K562 (cell line): ENCODE results near the gene SLC5A3. TPM values are rescaled to one million over a fixed set of nuclear protein-coding genes. Genes with fewer than 3 reads are reported as not detected.
A peak's percentile ranks its signal among the peaks of the same experiment; 100 is the strongest.

Experiments
- ARID2 ChIP-seq: fragments of 450-650 bp; IDR thresholded peaks from 2 replicates; pipeline ENCODE4 v1.6.1; 2017; ENCODE audit warnings: antibody characterized with exemption, mild to moderate bottlenecking
- CBX2 ChIP-seq: fragments of 200-600 bp; sonication (generic); IDR thresholded peaks from one replicate; pipeline ENCODE4 v1.6.1; 2012; ENCODE audit warnings: mild to moderate bottlenecking, low read length, inconsistent platforms; ENCODE audit not compliant: insufficient read depth, poor library complexity, severe bottlenecking
- DEAF1 ChIP-seq: fragments of 450-650 bp; formaldehyde crosslinking; IDR thresholded peaks from 2 replicates; pipeline ENCODE4 v1.4.0; 2020; ENCODE audit warnings: mild to moderate bottlenecking, moderate library complexity
- FOXJ3 ChIP-seq: sonication (generic); formaldehyde crosslinking; IDR thresholded peaks from 2 replicates; pipeline ENCODE4 v1.4.0; 2020; ENCODE audit warnings: mild to moderate bottlenecking, missing genetic modification reagents
- GATAD2A ChIP-seq: fragments of 450-650 bp; IDR thresholded peaks from 2 replicates; pipeline ENCODE4 v1.6.1; 2017
- HCFC1 ChIP-seq: IDR thresholded peaks from 2 replicates; pipeline ENCODE4 v1.6.1; 2012; ENCODE audit warnings: low read depth, low read length, improper control_type of control experiment
- HDAC2 ChIP-seq: fragments of 450-650 bp; IDR thresholded peaks from 2 replicates; pipeline ENCODE4 v1.6.1; 2016; ENCODE audit warnings: mild to moderate bottlenecking
- LARP7 ChIP-seq: fragments of 450-650 bp; IDR thresholded peaks from 2 replicates; pipeline ENCODE4 v1.6.1; 2016
- SAFB ChIP-seq: fragments of 200-400 bp; formaldehyde crosslinking; IDR thresholded peaks from 2 replicates; pipeline ENCODE4 v1.6.1; 2017; ENCODE audit warnings: low read depth, low read length, borderline replicate concordance
- ZHX1 ChIP-seq: fragments of 150-350 bp; conservative IDR thresholded peaks from 2 replicates; pipeline ENCODE4 v1.6.1; 2014; ENCODE audit warnings: low read length
- polyA plus RNA-seq, 8 experiments: library from polyadenylated mRNA; depleted of rRNA in 4 of 8; stranded (reverse) in 5 of 8; unstranded in 3 of 8; fragments of >200 nt; fragmentation: Nextera tagmentation in 2 of 8; fragmentation: Illumina TruSeq in 1 of 8; extraction: Ambion mirVana in 2 of 8; extraction: Trizol in 1 of 8; gene quantifications; 2 replicates each; pipeline versions ENCODE4 v1.2.1 to v1.2.3, GENCODE V29; 2011 to 2014; ENCODE audit warnings: inconsistent platforms in 1 of 8, missing spikeins in 1 of 8
- total RNA-seq, 7 experiments: library from RNA; depleted of rRNA in 6 of 7; stranded (reverse); fragments of >200 nt in 6 of 7; fragmentation: Illumina TruSeq in 2 of 7; extraction: Trizol in 2 of 7; gene quantifications; 2 replicates each; pipeline versions ENCODE4 v1.2.1 to v1.2.3, GENCODE V29; 2011 to 2021; ENCODE audit warnings: low replicate concordance in 1 of 7
- TF ChIP-seq, protein P1 (sequence below), 2 experiments: fragments of 450-650 bp; formaldehyde crosslinking in 1 of 2; IDR thresholded peaks; 2 replicates each; pipeline versions ENCODE4 v1.4.0 to v1.6.1; 2014 to 2020; ENCODE audit warnings: mild to moderate bottlenecking in 2 of 2, borderline replicate concordance in 1 of 2, low read depth in 1 of 2
- TF ChIP-seq, protein P2 (sequence below): fragments of 250-450 bp; sonication (Bioruptor Pico); IDR thresholded peaks from 2 replicates; pipeline ENCODE4 v1.5.1; 2021; ENCODE audit warnings: mild to moderate bottlenecking
- TF ChIP-seq, protein P3 (sequence below): fragments of 250-450 bp; sonication (Bioruptor Pico); IDR thresholded peaks from 2 replicates; pipeline ENCODE4 v1.8.0; 2022; ENCODE audit warnings: inconsistent platforms

Gene SLC5A3
- total and polyA plus RNA-seq, 9 of the 15 experiments (the other 6 are each of a cell fraction or from before 2014, with no cell fraction given): 2.9 to 20.6 (median 9.0) TPM

DNA sequence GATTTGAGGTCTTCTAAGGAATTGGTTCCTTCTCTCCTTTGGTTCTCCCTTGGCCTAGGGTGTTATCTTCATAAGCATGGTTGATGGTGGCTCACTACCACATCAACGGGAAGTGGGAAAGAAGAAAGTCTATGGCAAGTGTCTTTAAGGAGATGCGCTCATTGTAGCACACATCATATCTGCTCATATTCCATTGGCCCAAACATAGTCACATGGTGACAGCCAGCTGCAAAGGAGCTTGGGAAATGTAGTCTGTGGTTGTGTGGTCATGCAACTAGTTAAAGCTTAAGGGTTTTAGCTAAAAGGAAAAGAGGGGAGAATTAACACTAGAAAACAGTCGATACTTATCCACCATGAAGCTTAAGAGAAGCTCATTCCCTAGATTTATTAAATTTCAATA lies 11.4 kb upstream of the SLC5A3 start (continued):
- TF ChIP-seq, protein P1, sequence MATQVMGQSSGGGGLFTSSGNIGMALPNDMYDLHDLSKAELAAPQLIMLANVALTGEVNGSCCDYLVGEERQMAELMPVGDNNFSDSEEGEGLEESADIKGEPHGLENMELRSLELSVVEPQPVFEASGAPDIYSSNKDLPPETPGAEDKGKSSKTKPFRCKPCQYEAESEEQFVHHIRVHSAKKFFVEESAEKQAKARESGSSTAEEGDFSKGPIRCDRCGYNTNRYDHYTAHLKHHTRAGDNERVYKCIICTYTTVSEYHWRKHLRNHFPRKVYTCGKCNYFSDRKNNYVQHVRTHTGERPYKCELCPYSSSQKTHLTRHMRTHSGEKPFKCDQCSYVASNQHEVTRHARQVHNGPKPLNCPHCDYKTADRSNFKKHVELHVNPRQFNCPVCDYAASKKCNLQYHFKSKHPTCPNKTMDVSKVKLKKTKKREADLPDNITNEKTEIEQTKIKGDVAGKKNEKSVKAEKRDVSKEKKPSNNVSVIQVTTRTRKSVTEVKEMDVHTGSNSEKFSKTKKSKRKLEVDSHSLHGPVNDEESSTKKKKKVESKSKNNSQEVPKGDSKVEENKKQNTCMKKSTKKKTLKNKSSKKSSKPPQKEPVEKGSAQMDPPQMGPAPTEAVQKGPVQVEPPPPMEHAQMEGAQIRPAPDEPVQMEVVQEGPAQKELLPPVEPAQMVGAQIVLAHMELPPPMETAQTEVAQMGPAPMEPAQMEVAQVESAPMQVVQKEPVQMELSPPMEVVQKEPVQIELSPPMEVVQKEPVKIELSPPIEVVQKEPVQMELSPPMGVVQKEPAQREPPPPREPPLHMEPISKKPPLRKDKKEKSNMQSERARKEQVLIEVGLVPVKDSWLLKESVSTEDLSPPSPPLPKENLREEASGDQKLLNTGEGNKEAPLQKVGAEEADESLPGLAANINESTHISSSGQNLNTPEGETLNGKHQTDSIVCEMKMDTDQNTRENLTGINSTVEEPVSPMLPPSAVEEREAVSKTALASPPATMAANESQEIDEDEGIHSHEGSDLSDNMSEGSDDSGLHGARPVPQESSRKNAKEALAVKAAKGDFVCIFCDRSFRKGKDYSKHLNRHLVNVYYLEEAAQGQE (IDR thresholded peaks at IDR 0.05; ENCODE audit: borderline replicate concordance): peak; percentile 56
- TF ChIP-seq, protein P1 (CRISPR knock-in tag; IDR thresholded peaks at IDR 0.05; ENCODE audit: low read depth): no peak
- TF ChIP-seq HDAC2: no peak
- TF ChIP-seq GATAD2A: no peak
- TF ChIP-seq SAFB: no peak
- TF ChIP-seq LARP7: no peak
- no peak for TF ChIP-seq ZHX1
- TF ChIP-seq, protein P2, sequence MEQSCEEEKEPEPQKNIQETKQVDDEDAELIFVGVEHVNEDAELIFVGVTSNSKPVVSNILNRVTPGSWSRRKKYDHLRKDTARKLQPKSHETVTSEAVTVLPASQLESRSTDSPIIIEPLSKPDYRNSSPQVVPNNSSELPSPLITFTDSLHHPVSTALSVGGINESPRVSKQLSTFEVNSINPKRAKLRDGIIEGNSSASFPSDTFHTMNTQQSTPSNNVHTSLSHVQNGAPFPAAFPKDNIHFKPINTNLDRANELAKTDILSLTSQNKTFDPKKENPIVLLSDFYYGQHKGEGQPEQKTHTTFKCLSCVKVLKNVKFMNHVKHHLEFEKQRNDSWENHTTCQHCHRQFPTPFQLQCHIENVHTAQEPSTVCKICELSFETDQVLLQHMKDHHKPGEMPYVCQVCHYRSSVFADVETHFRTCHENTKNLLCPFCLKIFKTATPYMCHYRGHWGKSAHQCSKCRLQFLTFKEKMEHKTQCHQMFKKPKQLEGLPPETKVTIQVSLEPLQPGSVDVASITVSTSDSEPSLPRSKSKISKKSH: no peak
- TF ChIP-seq ARID2: no peak
- no peak for TF ChIP-seq FOXJ3 (CRISPR knock-in tag)
- TF ChIP-seq CBX2: no peak
- TF ChIP-seq DEAF1: no peak
- TF ChIP-seq, protein P3, sequence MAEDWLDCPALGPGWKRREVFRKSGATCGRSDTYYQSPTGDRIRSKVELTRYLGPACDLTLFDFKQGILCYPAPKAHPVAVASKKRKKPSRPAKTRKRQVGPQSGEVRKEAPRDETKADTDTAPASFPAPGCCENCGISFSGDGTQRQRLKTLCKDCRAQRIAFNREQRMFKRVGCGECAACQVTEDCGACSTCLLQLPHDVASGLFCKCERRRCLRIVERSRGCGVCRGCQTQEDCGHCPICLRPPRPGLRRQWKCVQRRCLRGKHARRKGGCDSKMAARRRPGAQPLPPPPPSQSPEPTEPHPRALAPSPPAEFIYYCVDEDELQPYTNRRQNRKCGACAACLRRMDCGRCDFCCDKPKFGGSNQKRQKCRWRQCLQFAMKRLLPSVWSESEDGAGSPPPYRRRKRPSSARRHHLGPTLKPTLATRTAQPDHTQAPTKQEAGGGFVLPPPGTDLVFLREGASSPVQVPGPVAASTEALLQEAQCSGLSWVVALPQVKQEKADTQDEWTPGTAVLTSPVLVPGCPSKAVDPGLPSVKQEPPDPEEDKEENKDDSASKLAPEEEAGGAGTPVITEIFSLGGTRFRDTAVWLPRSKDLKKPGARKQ (CRISPR knock-in tag): no peak
- peak; percentile 91 for TF ChIP-seq HCFC1
